HepG2 (cell line): Measurements from ENCODE around the gene ALOXE3.

Source experiments
- ARHGAP35 ChIP-seq: sonication (generic); formaldehyde crosslinking; IDR thresholded peaks from 2 replicates; pipeline ENCODE4 v1.9.0; 2022; ENCODE audit warnings: mild to moderate bottlenecking, inconsistent platforms, moderate library complexity, missing genetic modification reagents, borderline replicate concordance
- BRCA1 ChIP-seq: sonication (generic); formaldehyde crosslinking; IDR thresholded peaks from 2 replicates; pipeline ENCODE4 v1.4.0; 2020; ENCODE audit warnings: missing genetic modification reagents
- FOXM1 ChIP-seq: sonication (generic); formaldehyde crosslinking; IDR thresholded peaks from 2 replicates; pipeline ENCODE4 v1.5.0; 2020; ENCODE audit warnings: missing genetic modification reagents
- HCFC1 ChIP-seq: fragments of 150-350 bp; IDR thresholded peaks from 2 replicates; pipeline ENCODE4 v1.6.1; 2014; ENCODE audit warnings: low read depth, low read length
- HNF1A ChIP-seq, 2 experiments: sonication (generic) in 1 of 2; formaldehyde crosslinking in 1 of 2; IDR thresholded peaks; 2 replicates each; pipeline versions ENCODE4 v1.4.0 to v1.6.1; 2016 to 2020; ENCODE audit warnings: borderline replicate concordance in 1 of 2, low read depth in 1 of 2, mild to moderate bottlenecking in 1 of 2, missing genetic modification reagents in 1 of 2
- HOXA3 ChIP-seq: sonication (generic); formaldehyde crosslinking; IDR thresholded peaks from 2 replicates; pipeline ENCODE4 v1.5.0; 2020; ENCODE audit warnings: missing genetic modification reagents
- MAFK ChIP-seq, 2 experiments: IDR thresholded peaks in 1 of 2; conservative IDR thresholded peaks in 1 of 2; 2 replicates each; pipeline ENCODE4 v1.6.1; 2011; ENCODE audit warnings: improper control_type of control experiment in 2 of 2, low read length in 2 of 2
- NFIC ChIP-seq: IDR thresholded peaks from 2 replicates; pipeline ENCODE4 v1.6.1; 2012; ENCODE audit warnings: mild to moderate bottlenecking, low read length, inconsistent platforms
- SP2 ChIP-seq: sonication (generic); formaldehyde crosslinking; IDR thresholded peaks from 2 replicates; pipeline ENCODE4 v1.5.1; 2020; ENCODE audit warnings: mild to moderate bottlenecking, missing genetic modification reagents
- TF ChIP-seq, protein P1 (sequence below): sonication (generic); formaldehyde crosslinking; IDR thresholded peaks from 2 replicates; pipeline ENCODE4 v1.5.0; 2020; ENCODE audit warnings: mild to moderate bottlenecking, missing genetic modification reagents, moderate library complexity

- TF ChIP-seq MAFK (conservative IDR thresholded peaks at IDR 0.05 in 1 of 2, IDR thresholded peaks at IDR 0.05 in 1 of 2; ENCODE audit: low read length in 2 of 2): no peak
- TF ChIP-seq, protein P1, sequence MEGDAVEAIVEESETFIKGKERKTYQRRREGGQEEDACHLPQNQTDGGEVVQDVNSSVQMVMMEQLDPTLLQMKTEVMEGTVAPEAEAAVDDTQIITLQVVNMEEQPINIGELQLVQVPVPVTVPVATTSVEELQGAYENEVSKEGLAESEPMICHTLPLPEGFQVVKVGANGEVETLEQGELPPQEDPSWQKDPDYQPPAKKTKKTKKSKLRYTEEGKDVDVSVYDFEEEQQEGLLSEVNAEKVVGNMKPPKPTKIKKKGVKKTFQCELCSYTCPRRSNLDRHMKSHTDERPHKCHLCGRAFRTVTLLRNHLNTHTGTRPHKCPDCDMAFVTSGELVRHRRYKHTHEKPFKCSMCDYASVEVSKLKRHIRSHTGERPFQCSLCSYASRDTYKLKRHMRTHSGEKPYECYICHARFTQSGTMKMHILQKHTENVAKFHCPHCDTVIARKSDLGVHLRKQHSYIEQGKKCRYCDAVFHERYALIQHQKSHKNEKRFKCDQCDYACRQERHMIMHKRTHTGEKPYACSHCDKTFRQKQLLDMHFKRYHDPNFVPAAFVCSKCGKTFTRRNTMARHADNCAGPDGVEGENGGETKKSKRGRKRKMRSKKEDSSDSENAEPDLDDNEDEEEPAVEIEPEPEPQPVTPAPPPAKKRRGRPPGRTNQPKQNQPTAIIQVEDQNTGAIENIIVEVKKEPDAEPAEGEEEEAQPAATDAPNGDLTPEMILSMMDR (CRISPR knock-in tag): no peak
- TF ChIP-seq BRCA1 (CRISPR knock-in tag): no peak
- TF ChIP-seq SP2 (CRISPR knock-in tag): no peak
- TF ChIP-seq HNF1A (IDR thresholded peaks at IDR 0.05; ENCODE audit: low read depth): no peak
- TF ChIP-seq HNF1A (CRISPR knock-in tag; IDR thresholded peaks at IDR 0.05; ENCODE audit: borderline replicate concordance): no peak
- TF ChIP-seq FOXM1: no peak
- no peak for TF ChIP-seq HOXA3 (CRISPR knock-in tag)
- TF ChIP-seq ARHGAP35 (CRISPR knock-in tag): no peak
- TF ChIP-seq HCFC1: no peak
- no peak for TF ChIP-seq NFIC
These were observed 28.6 kb downstream of the ALOXE3 start for GRCh38 chr17:8089728-8090127.
